COLO668 (cell line): Measurements from ENCODE around the gene CD247.

Source experiments
- DNase-seq: peaks from one replicate; lab custom pipeline; 2025; ENCODE audit not compliant: unreplicated experiment; lab: John Stamatoyannopoulos, UW

The CD247 gene

GRCh38 chr1:167542109-167543032 lies 24.0 kb upstream of the CD247 start:
- DNase-seq: no peak

DNA sequence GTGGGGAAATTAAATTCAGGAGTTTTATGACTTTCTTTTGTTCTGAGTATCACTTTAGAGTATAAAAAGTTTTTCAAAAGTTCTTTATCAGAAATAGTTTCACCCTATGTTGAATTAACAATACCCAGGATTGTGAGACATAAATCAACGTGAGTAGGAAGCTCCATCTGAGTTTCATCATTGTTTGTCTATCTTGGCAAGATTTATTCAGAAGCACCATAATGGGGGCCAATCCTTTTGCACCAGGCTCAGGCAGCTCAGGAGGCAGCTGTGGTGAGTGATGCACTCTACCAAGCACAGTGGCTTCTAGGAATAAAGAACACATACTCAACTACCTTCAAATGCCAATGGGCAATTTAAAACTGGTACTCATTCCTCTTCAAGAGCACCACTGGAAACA lies 23.3 kb upstream of the CD247 start:
- DNase-seq: no peak

- no peak for DNase-seq
Observed at GRCh38 chr1:167541003-167541402, 22.7 kb upstream of the CD247 start.

- DNase-seq: no peak
Observed at GRCh38 chr1:167538657-167539056, 20.3 kb upstream of the CD247 start.

DNA sequence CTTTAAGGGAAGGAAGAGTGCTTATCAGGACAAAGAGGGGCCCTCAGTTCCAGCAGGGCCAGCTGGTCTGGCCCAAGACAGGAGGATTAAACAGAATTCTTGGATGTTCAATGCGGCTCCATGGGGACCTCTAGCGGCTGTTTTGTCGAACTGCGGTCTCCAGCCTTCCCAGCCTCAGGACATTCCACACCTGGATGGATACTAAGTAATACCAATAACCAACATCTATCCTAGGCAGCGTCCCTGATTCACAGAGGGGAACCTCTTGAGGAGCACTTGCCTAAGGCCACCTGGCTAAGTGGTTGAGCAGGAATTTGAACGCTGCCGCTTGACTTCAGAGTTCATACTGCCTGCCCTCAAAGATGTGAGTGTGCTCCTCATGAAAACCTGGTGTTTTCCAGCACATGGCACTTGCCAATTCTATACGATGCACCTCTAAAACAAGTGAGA lies 15.5 kb upstream of the CD247 start:
- peak; percentile 66 for DNase-seq

GRCh38 chr1:167532964-167533824 lies 14.9 kb upstream of the CD247 start:
- DNase-seq: no peak

- no peak for DNase-seq
Observed at GRCh38 chr1:167532375-167532774, 14.0 kb upstream of the CD247 start.

- DNase-seq: no peak
Observed at GRCh38 chr1:167529829-167530474, 11.6 kb upstream of the CD247 start.

DNA sequence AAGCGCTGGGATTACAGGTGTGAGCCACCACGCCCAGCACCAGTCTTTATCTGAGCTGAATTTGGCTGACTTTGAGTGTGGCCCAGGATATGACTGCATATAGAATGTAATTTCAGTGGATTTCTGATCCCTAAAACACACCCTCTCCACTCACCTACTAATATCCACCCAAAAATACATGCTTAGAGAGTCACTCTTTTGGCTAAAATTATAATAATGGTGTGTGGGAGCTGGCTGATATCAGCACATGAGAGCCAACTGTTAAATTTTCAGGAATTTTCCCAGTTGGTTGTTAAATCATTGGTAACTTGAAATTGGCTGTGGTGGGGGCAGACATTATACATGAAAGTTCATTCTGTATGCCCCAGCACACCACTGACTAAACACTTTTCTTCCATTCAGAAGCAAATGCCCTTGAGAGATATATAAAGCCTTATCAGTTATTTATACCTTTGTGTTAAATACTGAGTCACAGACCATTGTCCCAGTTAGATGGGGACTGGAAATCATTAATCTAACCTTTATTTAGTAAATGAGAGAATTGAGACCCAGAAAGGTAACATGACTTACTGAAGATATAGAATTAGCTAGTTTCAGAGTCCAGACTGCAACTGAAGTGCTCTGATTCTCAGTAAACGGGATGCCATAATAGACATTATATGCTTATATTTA lies 9.9 kb upstream of the CD247 start:
- DNase-seq: no peak

- DNase-seq: peak; percentile 18
Observed at GRCh38 chr1:167526667-167527383, 8.5 kb upstream of the CD247 start.

- no peak for DNase-seq
Observed at GRCh38 chr1:167524651-167525050, 6.3 kb upstream of the CD247 start.

- no peak for DNase-seq
Observed at GRCh38 chr1:167522246-167522645, 3.9 kb upstream of the CD247 start.

- DNase-seq: no peak
Observed at GRCh38 chr1:167520711-167521206, 2.4 kb upstream of the CD247 start.

DNA sequence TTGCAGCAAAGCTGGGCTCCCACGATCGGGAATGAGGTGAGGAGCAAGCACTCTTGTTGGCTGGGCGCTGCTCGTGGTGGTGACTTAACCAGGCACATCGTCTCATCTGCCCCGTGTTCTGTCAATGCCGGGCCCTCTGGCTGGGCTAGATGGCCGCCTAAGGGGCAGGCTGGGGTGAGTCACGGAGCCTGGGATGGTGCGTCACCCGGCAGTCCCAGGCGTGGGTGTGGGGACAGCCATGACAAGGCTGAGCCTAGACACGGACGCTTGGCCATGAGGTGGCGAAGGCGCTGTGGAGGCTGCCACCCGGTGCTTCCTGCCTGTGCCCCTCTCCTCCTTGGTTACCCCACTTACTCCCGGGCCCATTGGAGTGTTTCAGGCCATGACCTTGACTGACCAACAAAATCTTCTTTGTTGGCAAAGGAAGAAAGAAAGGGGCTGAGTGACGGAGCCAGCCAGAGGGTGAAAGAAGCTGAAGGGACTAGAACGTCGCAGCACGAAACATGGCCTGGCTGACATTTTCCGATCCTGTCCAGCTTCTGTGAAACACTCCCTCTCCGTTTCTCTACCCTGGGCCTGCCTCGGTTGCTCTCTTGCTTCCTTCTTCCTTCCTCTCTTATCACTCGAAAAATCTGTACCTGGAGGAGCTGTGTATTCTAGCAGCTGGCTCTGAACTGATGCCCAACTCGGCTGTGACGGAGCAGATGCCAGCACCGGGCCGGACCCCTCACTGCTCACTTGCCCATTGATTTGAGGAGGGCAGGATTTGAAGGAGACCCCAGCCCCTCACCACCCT lies 596 bp downstream of the CD247 start:
- no peak for DNase-seq

DNA sequence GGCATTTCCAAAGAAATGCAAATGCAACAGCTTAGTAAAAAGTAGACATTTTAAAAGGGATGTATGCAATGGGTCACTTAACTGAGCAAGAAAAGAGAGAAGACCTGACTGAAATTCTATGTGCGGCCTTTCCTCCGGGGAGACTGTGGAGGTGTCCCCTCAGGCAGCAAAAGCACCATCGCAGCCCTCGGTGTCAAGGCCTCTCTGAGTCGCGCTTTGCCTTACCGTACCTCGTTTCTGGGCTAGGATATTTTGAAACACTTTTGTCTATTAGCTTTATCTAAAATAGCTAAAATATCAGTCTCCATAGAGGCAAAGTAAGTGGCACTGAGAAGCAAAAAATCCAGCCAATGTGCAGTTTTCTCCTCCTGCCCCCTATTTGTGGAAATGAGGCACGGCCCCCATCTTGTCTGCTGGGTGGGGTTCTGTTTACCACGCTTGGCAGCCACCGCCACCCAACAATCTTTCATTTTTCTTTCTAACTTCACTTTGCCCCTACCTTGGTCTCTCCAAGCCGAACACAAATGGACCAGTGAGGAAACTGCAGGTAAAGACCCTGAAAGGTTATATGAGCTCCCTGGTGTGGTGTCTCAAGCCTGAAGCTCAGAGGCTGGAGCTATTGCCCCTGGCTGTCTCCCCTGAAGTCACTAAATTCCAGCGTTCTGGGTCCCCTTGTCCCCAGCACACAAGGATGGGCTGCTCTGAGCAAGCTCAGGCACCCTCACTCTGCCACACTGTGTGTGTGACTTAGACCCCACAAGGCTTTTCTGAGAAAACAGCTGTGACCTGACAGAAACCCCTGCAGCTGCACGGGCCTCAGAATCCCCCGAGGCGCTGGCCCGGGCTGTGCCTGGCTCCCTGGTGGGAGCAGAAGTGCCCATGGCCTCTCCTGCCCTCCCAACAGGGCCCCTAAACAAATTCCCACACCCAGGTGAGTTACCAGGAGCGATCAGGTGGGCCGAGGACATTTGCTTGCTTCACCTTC lies 1.6 kb downstream of the CD247 start:
- DNase-seq: no peak

DNA sequence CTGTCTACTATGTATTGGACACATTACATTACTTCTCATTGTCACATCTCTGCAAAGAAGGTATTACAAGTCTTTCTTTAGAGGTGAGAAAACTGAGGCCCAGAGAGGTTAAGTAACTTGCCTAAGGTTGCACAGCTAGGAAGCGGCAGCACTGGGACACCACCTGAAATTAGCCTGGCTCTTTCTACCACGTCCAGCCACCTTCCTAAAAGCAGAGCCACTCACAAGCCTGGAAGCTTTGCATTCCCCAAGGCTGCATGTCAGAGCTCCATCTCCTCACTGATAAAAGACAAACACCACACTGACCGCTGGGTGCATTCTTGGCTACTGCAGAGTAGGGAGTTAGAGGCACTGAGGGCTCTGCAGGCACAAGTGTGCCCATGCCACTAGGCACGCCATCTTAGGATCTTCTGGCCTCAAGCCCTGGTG lies 2.4 kb downstream of the CD247 start:
- DNase-seq: no peak

GRCh38 chr1:167515461-167515860 lies 2.9 kb downstream of the CD247 start:
- DNase-seq: no peak

DNA sequence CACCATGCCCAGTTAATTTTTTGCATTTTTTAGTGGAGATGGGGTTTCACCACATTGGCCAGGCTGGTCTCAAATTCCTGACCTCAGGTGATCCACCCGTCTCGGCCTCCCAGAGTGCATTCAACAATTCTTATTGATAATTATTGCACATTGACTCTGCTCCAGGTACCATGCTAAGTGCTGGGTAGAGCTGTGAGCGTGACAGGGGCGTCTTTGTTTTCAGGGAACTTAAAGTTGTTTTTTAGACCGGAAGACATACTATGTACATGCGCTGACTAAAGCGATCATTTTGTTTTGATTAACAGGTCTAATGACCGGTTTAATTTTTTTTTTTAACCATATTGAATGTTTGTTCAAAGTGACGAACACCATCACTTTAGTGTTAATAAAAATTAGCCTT lies 4.0 kb downstream of the CD247 start:
- no peak for DNase-seq
